ENCODE measurements around the gene ARHGEF33. TPM values are rescaled to one million over a fixed set of nuclear protein-coding genes. Genes with fewer than 3 reads are reported as not detected.

Gene ARHGEF33
- total and polyA plus RNA-seq, 10 donors = 0.04 to 2.0 (median 0.40) TPM

- no peaks in the 10 kb centered on the region for H3K36me3 ChIP-seq
- H3K27ac ChIP-seq = no peak overlapping the region
- H3K4me1 ChIP-seq = no peaks in the 10 kb centered on the region
- no peaks in the 10 kb centered on the region for H3K9me3 ChIP-seq
- no peak for DNase-seq
- H3K27me3 ChIP-seq (replicated peaks in 1 of 7) = no peaks in the 10 kb centered on the region
- TF ChIP-seq POLR2AphosphoS5 (IDR thresholded peaks at IDR 0.05) (no peak), POLR2A (IDR thresholded peaks at IDR 0.05) (no peak)
- TF ChIP-seq, protein P1, sequence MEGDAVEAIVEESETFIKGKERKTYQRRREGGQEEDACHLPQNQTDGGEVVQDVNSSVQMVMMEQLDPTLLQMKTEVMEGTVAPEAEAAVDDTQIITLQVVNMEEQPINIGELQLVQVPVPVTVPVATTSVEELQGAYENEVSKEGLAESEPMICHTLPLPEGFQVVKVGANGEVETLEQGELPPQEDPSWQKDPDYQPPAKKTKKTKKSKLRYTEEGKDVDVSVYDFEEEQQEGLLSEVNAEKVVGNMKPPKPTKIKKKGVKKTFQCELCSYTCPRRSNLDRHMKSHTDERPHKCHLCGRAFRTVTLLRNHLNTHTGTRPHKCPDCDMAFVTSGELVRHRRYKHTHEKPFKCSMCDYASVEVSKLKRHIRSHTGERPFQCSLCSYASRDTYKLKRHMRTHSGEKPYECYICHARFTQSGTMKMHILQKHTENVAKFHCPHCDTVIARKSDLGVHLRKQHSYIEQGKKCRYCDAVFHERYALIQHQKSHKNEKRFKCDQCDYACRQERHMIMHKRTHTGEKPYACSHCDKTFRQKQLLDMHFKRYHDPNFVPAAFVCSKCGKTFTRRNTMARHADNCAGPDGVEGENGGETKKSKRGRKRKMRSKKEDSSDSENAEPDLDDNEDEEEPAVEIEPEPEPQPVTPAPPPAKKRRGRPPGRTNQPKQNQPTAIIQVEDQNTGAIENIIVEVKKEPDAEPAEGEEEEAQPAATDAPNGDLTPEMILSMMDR (IDR thresholded peaks at IDR 0.05 in 8 of 11, conservative IDR thresholded peaks at IDR 0.05 in 3 of 11) = no peak
- intact Hi-C loops (cut with DNase I; ENCODE audit: low total_unique reads) = no loop called here
- H3K4me3 ChIP-seq = no peak overlapping the region
- WGBS, 5 donors = 76 to 100% (median 86%) methylated on average over 2 of the region's 2 CpGs
Observed at GRCh38 chr2:38922902-38923301, 33.2 kb downstream of the ARHGEF33 start.

- H3K36me3 ChIP-seq = no peaks in the 10 kb centered on the region
- WGBS, 5 donors = 72 to 82% (median 79%) methylated on average over 9 of the region's 9 CpGs
Observed at GRCh38 chr2:38925982-38926381, 36.3 kb downstream of the ARHGEF33 start.

DNA sequence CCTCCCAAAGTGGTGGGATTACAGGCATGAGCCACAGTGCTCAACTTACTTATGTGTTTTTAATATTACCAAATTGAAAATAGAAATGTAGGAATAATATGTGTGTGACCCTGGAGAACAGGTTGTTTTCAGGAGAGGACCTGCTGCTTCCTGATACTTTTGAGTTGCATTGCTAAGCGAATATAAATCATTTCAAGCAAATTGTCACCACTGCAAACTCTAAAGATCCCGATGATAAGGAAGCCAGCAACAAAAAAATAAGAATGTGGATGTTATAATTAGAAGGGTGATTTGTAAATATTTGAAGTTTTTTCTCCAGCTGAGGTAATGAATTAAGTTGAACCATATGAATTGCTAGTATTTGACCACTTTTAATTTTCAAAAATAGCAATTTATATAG is 40.9 kb downstream of the ARHGEF33 start:
- TF ChIP-seq, protein P1 (IDR thresholded peaks at IDR 0.05 in 8 of 11, conservative IDR thresholded peaks at IDR 0.05 in 3 of 11) = no peak
- TF ChIP-seq POLR2AphosphoS5 (IDR thresholded peaks at IDR 0.05) = no peak

More at GRCh38 chr2:38925982-38926381, 36.3 kb downstream of the ARHGEF33 start:
- Histone ChIP-seq H3K27me3 (replicated peaks in 1 of 7) (no peaks in the 10 kb centered on the region), H3K4me1 (no peaks in the 10 kb centered on the region), H3K4me3 (no peak overlapping the region), H3K27ac (no peak overlapping the region), H3K9me3 (no peaks in the 10 kb centered on the region)
- TF ChIP-seq, protein P1 (IDR thresholded peaks at IDR 0.05 in 8 of 11, conservative IDR thresholded peaks at IDR 0.05 in 3 of 11) = no peak
- TF ChIP-seq POLR2AphosphoS5 (IDR thresholded peaks at IDR 0.05) = no peak
- no peak for DNase-seq
- intact Hi-C loops (cut with DNase I; ENCODE audit: low total_unique reads) = no loop called here

GRCh38 chr2:38932586-38932985 is 42.9 kb downstream of the ARHGEF33 start:
- Histone ChIP-seq H3K4me3 (no peak overlapping the region), H3K4me1 (no peaks in the 10 kb centered on the region), H3K9me3 (no peaks in the 10 kb centered on the region), H3K36me3 (no peaks in the 10 kb centered on the region), H3K27me3 (replicated peaks in 1 of 7) (no peaks in the 10 kb centered on the region), H3K27ac (no peak overlapping the region)
- intact Hi-C loops (cut with DNase I; ENCODE audit: low total_unique reads) = no loop called here
- TF ChIP-seq, protein P1 (IDR thresholded peaks at IDR 0.05 in 8 of 11, conservative IDR thresholded peaks at IDR 0.05 in 3 of 11) = no peak
- TF ChIP-seq POLR2A (IDR thresholded peaks at IDR 0.05) (no peak), POLR2AphosphoS5 (IDR thresholded peaks at IDR 0.05) (no peak)
- 49 to 73% (median 52%) methylated on average over 1 of the region's 1 CpG for WGBS, 5 donors
- no peak for DNase-seq

More for the DNA sequence above, 40.9 kb downstream of the ARHGEF33 start:
- Histone ChIP-seq H3K36me3 (no peaks in the 10 kb centered on the region), H3K4me3 (no peak overlapping the region), H3K27ac (no peak overlapping the region), H3K4me1 (no peaks in the 10 kb centered on the region), H3K9me3 (no peaks in the 10 kb centered on the region), H3K27me3 (replicated peaks in 1 of 7) (no peaks in the 10 kb centered on the region)
- WGBS, 5 donors = 56 to 60% (median 57%) methylated on average over 2 of the region's 2 CpGs
- DNase-seq = no peak
- intact Hi-C loops (cut with DNase I; ENCODE audit: low total_unique reads) = no loop called here

All from spleen (tissue), 11 donors.